Panc1 (cell line): ENCODE data around the gene UBE2V1.

ENCODE experiments used
- CTCF ChIP-seq: fragments of 450-650 bp; IDR thresholded peaks from 2 replicates; pipeline ENCODE4 v1.5.1; 2017; ENCODE audit warnings: mild to moderate bottlenecking
- POLR2AphosphoS5 ChIP-seq: IDR thresholded peaks from 2 replicates; pipeline ENCODE4 v1.6.1; 2012; ENCODE audit warnings: mild to moderate bottlenecking, low read depth, low read length, moderate library complexity
- REST ChIP-seq, 2 experiments: IDR thresholded peaks; 2 replicates each; pipeline ENCODE4 v1.6.1; 2011 to 2012; ENCODE audit warnings: low read depth in 2 of 2, control low read depth in 1 of 2, low read length in 1 of 2, mild to moderate bottlenecking in 1 of 2, moderate library complexity in 1 of 2; ENCODE audit not compliant: insufficient read depth in 1 of 2
- SIN3A ChIP-seq: IDR thresholded peaks from 2 replicates; pipeline ENCODE4 v1.6.1; 2012; ENCODE audit warnings: low read depth, mild to moderate bottlenecking, low read length, moderate library complexity, borderline replicate concordance; ENCODE audit not compliant: insufficient read depth
- TCF7L2 ChIP-seq: IDR thresholded peaks from 2 replicates; pipeline ENCODE4 v1.6.1; 2011; ENCODE audit warnings: mild to moderate bottlenecking, low read depth, low read length, inconsistent platforms

GRCh38 chr20:50070361-50070760 is 42.6 kb downstream of the UBE2V1 start:
- no peak for TF ChIP-seq TCF7L2
- no peak for TF ChIP-seq POLR2AphosphoS5
- no peak for TF ChIP-seq CTCF
- no peak for TF ChIP-seq SIN3A
- no peak for TF ChIP-seq REST (IDR thresholded peaks at IDR 0.05; ENCODE audit: insufficient read depth in 1 of 2, low read depth in 2 of 2, low read length in 1 of 2)
